ENCODE measurements around the gene VIPAS39.

The VIPAS39 gene

DNA sequence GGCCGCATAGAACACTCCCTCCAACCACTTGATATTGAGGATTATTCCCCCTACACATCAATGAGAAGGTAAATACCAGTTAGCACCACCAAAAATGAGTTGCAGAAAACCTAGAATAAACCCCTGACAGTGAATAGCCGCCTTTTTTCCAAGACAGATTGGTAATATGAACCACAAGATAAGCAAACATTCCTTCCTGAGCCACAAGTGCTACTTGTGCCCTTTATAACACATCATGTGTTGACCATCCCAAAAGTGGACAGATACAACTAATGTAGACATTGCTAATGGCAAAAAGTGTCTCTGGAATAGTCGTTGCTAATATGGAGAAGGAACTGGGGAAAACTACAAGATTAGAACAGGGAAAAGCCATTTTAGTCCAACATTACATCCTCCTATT lies 51.3 kb downstream of the VIPAS39 start:
- TF ChIP-seq EZH2phosphoT487 (conservative IDR thresholded peaks at IDR 0.05; ENCODE audit: low read length), result no peak
- TF ChIP-seq, protein P1, sequence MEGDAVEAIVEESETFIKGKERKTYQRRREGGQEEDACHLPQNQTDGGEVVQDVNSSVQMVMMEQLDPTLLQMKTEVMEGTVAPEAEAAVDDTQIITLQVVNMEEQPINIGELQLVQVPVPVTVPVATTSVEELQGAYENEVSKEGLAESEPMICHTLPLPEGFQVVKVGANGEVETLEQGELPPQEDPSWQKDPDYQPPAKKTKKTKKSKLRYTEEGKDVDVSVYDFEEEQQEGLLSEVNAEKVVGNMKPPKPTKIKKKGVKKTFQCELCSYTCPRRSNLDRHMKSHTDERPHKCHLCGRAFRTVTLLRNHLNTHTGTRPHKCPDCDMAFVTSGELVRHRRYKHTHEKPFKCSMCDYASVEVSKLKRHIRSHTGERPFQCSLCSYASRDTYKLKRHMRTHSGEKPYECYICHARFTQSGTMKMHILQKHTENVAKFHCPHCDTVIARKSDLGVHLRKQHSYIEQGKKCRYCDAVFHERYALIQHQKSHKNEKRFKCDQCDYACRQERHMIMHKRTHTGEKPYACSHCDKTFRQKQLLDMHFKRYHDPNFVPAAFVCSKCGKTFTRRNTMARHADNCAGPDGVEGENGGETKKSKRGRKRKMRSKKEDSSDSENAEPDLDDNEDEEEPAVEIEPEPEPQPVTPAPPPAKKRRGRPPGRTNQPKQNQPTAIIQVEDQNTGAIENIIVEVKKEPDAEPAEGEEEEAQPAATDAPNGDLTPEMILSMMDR (IDR thresholded peaks at IDR 0.05; ENCODE audit: insufficient read depth, low read length, poor library complexity, severe bottlenecking), result no peak
- Histone ChIP-seq H2AFZ (ENCODE audit: low read depth, low read length, severe bottlenecking) (no peak overlapping the region), H3K27ac (ENCODE audit: low read depth, low read length) (no peak overlapping the region), H3F3A (ENCODE audit: insufficient read depth) (no peaks in the 10 kb centered on the region), H4K20me1 (ENCODE audit: low read depth, low read length) (no peaks in the 10 kb centered on the region), H3K36me3 (ENCODE audit: low read length) (no peaks in the 10 kb centered on the region), H3K9me2 (replicated peaks; ENCODE audit: insufficient read depth, low read length) (no peaks in the 10 kb centered on the region), H3K9ac (ENCODE audit: low read length) (no peak overlapping the region), H3K9me3 (ENCODE audit: insufficient read depth, low read length) (no peaks in the 10 kb centered on the region), H3K27me3 (ENCODE audit: low read length) (no peaks in the 10 kb centered on the region), H3K4me3 (ENCODE audit: insufficient read depth, low read length, poor library complexity, severe bottlenecking) (no peak overlapping the region), H3K4me2 (ENCODE audit: low read depth, low read length, poor library complexity, severe bottlenecking) (no peak overlapping the region), H3K79me2 (ENCODE audit: insufficient read depth, low read length) (no peaks in the 10 kb centered on the region)

DNA sequence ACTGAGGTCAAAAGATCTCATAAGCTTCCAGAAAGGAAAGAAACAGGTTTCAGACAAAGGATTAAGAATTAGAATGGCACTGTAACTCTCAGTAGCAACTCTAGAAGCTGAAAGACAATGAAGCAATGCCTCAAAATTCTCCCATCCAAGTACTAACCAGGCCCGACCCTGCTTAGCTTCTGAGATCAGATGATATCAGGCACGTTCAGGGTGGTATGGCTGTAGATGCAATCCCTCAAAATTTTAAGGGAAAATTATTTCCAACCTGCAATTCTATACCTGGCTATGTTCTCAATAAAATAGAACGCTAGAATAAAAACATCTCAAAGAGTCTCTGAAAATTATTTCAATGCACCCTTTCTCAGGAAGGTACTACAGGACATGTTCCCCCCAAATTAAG lies 53.6 kb downstream of the VIPAS39 start:
- Histone ChIP-seq H3K9me3 (ENCODE audit: insufficient read depth, low read length) (no peaks in the 10 kb centered on the region), H3K27ac (ENCODE audit: low read depth, low read length) (no peak overlapping the region)

DNA sequence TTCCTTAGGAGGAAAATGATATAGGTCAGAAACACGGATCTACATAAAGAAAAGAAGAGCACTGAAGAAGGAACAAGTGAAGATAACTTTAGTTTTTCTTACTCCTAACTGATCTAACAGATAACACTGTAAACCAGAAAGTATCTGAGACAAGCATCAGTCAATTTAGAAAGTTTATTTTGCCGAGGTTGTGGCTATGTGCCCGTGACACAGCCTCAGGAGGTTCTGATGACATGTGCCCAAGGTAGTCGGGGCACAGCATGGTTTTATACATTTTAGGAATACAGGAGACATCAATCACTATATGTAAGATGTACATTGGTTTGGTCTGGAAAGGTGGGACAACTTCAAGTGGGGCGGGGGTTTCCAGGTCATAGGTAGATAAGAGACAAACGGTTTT lies 57.2 kb downstream of the VIPAS39 start:
- no peak overlapping the region for H3K9ac ChIP-seq (ENCODE audit: low read length)
- no peaks in the 10 kb centered on the region for H3K9me3 ChIP-seq (ENCODE audit: insufficient read depth, low read length)
- H3K4me3 ChIP-seq (ENCODE audit: insufficient read depth, low read length, poor library complexity, severe bottlenecking), result no peak overlapping the region
- no peak overlapping the region for H3K4me2 ChIP-seq (ENCODE audit: low read depth, low read length, poor library complexity, severe bottlenecking)
- no peaks in the 10 kb centered on the region for H3F3A ChIP-seq (ENCODE audit: insufficient read depth)
- no peak overlapping the region for H3K27ac ChIP-seq (ENCODE audit: low read depth, low read length)
- H3K79me2 ChIP-seq (ENCODE audit: insufficient read depth, low read length), result no peaks in the 10 kb centered on the region
- TF ChIP-seq EZH2phosphoT487 (conservative IDR thresholded peaks at IDR 0.05; ENCODE audit: low read length), result no peak
- TF ChIP-seq, protein P1 (IDR thresholded peaks at IDR 0.05; ENCODE audit: insufficient read depth, low read length, poor library complexity, severe bottlenecking), result no peak
- H4K20me1 ChIP-seq (ENCODE audit: low read depth, low read length), result no peaks in the 10 kb centered on the region
- H2AFZ ChIP-seq (ENCODE audit: low read depth, low read length, severe bottlenecking), result no peak overlapping the region
- H3K9me2 ChIP-seq (replicated peaks; ENCODE audit: insufficient read depth, low read length), result no peaks in the 10 kb centered on the region
- H3K27me3 ChIP-seq (ENCODE audit: low read length), result no peaks in the 10 kb centered on the region
- H3K36me3 ChIP-seq (ENCODE audit: low read length), result no peaks in the 10 kb centered on the region

More for the DNA sequence above, 53.6 kb downstream of the VIPAS39 start:
- Histone ChIP-seq H3K4me2 (ENCODE audit: low read depth, low read length, poor library complexity, severe bottlenecking) (no peak overlapping the region), H3K79me2 (ENCODE audit: insufficient read depth, low read length) (no peaks in the 10 kb centered on the region), H3K27me3 (ENCODE audit: low read length) (no peaks in the 10 kb centered on the region), H3K4me3 (ENCODE audit: insufficient read depth, low read length, poor library complexity, severe bottlenecking) (no peak overlapping the region), H3F3A (ENCODE audit: insufficient read depth) (no peaks in the 10 kb centered on the region), H2AFZ (ENCODE audit: low read depth, low read length, severe bottlenecking) (no peak overlapping the region), H4K20me1 (ENCODE audit: low read depth, low read length) (no peaks in the 10 kb centered on the region), H3K36me3 (ENCODE audit: low read length) (no peaks in the 10 kb centered on the region), H3K9ac (ENCODE audit: low read length) (no peak overlapping the region), H3K9me2 (replicated peaks; ENCODE audit: insufficient read depth, low read length) (no peaks in the 10 kb centered on the region)
- TF ChIP-seq, protein P1 (IDR thresholded peaks at IDR 0.05; ENCODE audit: insufficient read depth, low read length, poor library complexity, severe bottlenecking), result no peak
- no peak for TF ChIP-seq EZH2phosphoT487 (conservative IDR thresholded peaks at IDR 0.05; ENCODE audit: low read length)

Data from SU-DHL-6 (cell line).